ENCODE results near the gene PLD3. TPM values are rescaled to one million over a fixed set of nuclear protein-coding genes. Genes with fewer than 3 reads are reported as not detected.

Gene PLD3
- total RNA-seq, 2 experiments from 2014 or later, result 54.4 to 56.7 TPM

DNA sequence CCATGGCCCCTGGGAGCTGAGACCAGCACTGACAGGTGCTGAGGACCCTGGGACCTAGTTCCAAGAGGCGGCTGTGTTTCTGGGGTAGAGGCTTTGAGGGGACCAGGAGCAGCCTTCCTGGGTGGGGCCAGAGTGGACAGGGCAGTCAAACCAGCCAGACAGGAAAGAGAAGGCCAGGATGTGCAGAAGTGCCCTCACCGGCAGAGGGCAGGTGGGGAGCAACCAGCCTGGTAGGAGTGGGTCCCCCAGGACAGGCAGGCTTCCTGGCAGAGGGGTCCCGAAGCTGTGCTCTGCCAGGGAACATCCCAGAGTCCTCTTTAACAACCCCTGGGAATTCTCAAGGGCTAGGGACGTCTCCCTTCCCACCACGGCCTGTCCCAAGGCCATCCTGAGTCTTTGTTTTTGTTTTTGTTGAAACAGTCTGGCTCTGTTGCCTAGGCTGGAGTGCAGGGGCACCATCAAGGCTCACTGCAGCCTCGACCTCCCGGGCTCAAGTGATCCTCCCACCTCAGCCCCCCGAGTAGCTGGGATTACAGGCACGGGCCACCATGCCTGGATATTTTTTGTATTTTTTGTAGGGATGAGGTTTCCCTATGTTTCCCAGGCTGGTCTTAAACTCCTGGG is 44.5 kb downstream of the PLD3 start:
- H3K4me3 Mint-ChIP-seq, result no peak overlapping the region
- no peaks in the 10 kb centered on the region for H3K9me3 Mint-ChIP-seq
- CTCF ChIA-PET, result no interaction called here
- POLR2A ChIA-PET, result no interaction called here
- intact Hi-C loops (cut with micrococcal nuclease), result no loop called here
- H3K27ac Mint-ChIP-seq, result no peak overlapping the region
- DNase-seq (no peak), ATAC-seq (no peak)
- no peaks in the 10 kb centered on the region for H3K27me3 Mint-ChIP-seq
- H3K36me3 Mint-ChIP-seq (ENCODE audit: low read depth), result no peaks in the 10 kb centered on the region
- TF ChIP-seq, protein P1, sequence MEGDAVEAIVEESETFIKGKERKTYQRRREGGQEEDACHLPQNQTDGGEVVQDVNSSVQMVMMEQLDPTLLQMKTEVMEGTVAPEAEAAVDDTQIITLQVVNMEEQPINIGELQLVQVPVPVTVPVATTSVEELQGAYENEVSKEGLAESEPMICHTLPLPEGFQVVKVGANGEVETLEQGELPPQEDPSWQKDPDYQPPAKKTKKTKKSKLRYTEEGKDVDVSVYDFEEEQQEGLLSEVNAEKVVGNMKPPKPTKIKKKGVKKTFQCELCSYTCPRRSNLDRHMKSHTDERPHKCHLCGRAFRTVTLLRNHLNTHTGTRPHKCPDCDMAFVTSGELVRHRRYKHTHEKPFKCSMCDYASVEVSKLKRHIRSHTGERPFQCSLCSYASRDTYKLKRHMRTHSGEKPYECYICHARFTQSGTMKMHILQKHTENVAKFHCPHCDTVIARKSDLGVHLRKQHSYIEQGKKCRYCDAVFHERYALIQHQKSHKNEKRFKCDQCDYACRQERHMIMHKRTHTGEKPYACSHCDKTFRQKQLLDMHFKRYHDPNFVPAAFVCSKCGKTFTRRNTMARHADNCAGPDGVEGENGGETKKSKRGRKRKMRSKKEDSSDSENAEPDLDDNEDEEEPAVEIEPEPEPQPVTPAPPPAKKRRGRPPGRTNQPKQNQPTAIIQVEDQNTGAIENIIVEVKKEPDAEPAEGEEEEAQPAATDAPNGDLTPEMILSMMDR (IDR thresholded peaks at IDR 0.05), result no peak
- H3K4me1 Mint-ChIP-seq (ENCODE audit: low read depth), result no peaks in the 10 kb centered on the region

DNA sequence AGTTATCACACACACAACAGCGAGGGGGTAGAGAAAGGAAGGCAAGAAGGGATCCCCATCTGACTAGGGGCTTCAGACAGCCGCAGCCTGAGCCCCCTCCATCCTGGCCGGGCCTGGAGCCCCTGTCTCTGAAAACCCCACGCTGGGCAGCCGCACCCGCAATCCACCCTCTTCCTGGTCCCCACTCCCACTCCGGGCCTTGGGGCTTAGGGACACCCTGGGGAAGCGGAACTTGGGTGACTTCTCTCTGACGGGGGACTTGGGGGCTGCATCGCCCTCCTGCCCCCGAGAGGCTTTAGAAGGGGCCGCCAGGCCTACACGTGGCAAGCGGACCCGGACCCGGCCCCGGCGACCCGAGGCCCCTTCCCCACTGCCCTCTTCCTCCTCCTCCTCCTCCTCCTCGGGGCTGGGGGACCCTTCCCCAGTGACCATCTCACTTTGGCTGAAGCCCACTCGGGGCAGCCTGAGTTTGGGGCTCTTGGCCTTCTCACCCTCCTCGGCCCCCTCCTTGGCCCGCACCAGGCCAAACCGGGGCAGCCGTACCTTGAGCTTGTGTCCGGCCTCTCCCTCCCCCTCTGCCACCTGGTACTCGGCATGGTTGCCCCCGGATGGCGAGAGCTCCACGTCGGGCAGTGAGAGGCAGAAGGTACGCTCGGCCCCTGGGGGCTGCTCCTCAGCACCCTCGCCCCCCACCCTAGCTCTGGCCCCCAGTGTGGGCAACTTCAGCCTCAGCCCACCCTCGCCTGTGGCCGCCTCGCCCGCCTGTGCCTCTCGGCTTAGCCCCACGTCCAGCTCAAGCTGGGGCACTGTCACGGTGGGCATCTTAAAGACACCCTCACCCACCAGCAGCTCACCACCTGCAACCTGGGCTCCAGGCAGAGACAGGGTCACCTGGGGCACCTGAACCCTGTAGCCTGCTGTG is 45.7 kb downstream of the PLD3 start:
- Mint-ChIP-seq H3K27me3 (no peaks in the 10 kb centered on the region), H3K9me3 (no peaks in the 10 kb centered on the region), H3K36me3 (ENCODE audit: low read depth) (no peaks in the 10 kb centered on the region), H3K27ac (no peak overlapping the region), H3K4me3 (no peak overlapping the region), H3K4me1 (ENCODE audit: low read depth) (peaks cover 5% of the 10 kb centered on the region)
- intact Hi-C loops (cut with micrococcal nuclease), result no loop called here
- no peak for ATAC-seq
- DNase-seq, result no peak
- TF ChIP-seq, protein P1 (IDR thresholded peaks at IDR 0.05), result no peak
- ChIA-PET CTCF (interaction anchor here (1.0 kb wide), 1 partner anchor 70 kb away, joined by 3 read pairs; no protein-coding TSS in a partner anchor), POLR2A (interaction anchor here (1.0 kb wide), 1 partner anchor 27 kb away, joined by 3 read pairs; no protein-coding TSS in a partner anchor)

DNA sequence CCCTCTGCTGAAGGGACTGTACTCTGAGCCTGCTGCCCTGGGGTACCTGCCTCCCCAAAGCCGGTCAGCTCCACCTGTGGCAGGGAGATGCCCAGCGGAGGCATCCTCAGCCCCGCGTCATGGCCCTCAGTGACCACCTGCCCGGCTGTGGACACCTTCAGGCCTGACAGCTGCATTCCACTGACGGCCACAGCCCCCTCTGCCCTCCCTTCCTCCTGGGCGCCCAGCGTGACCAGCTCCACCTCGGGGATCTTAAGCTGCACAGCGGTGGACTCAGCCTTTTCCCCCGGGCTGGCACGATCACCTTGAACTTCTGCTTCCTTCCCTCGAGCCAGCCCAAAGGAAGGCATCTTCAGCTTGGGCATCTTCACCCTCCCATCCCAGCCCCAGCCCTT is 46.3 kb downstream of the PLD3 start:
- ChIA-PET CTCF (interaction anchor here (1.0 kb wide), 1 partner anchor 70 kb away, joined by 3 read pairs; no protein-coding TSS in a partner anchor), POLR2A (interaction anchor here (1.0 kb wide), 1 partner anchor 26 kb away, joined by 3 read pairs; no protein-coding TSS in a partner anchor)
- TF ChIP-seq, protein P1 (IDR thresholded peaks at IDR 0.05), result no peak
- Mint-ChIP-seq H3K27ac (no peak overlapping the region), H3K27me3 (no peaks in the 10 kb centered on the region), H3K4me1 (ENCODE audit: low read depth) (peaks cover 5% of the 10 kb centered on the region), H3K4me3 (no peak overlapping the region), H3K9me3 (no peaks in the 10 kb centered on the region), H3K36me3 (ENCODE audit: low read depth) (no peaks in the 10 kb centered on the region)
- ATAC-seq (no peak), DNase-seq (no peak)
- intact Hi-C loops (cut with micrococcal nuclease), result no loop called here

DNA sequence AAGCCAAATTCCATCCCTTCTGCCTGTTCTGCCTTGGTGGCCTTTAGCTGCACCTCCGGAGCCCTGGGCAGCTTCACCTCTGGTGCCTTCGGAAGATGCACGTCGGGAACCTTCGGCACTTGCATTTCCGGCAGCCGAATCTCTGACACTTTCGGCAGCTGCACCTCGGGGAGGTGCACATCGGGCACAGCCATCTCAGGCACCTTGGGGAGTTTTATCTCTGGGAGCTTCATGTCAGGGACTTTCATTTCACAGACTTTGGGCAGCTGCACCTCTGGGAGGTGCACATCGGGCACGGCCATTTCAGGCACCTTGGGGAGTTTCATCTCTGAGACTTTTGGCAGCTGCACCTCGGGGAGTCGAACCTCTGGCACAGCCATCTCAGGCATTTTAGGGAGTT is 47.5 kb downstream of the PLD3 start:
- CTCF ChIA-PET, result interaction anchor here (1.2 to 1.9 kb wide), 2 partner anchors 25 to 91 kb away, joined by 3 to 6 read pairs; no protein-coding TSS in a partner anchor
- H3K9me3 Mint-ChIP-seq, result no peaks in the 10 kb centered on the region
- POLR2A ChIA-PET, result interaction anchor here (0.6 to 1.0 kb wide), 2 partner anchors 31 to 827 kb away, joined by 3 to 4 read pairs; no protein-coding TSS in a partner anchor

More for the DNA sequence above, 47.5 kb downstream of the PLD3 start:
- Mint-ChIP-seq H3K27ac (no peak overlapping the region), H3K27me3 (no peaks in the 10 kb centered on the region), H3K4me3 (no peak overlapping the region), H3K36me3 (ENCODE audit: low read depth) (no peaks in the 10 kb centered on the region), H3K4me1 (ENCODE audit: low read depth) (peaks cover 5% of the 10 kb centered on the region)
- ATAC-seq, result no peak
- intact Hi-C loops (cut with micrococcal nuclease), result no loop called here
- TF ChIP-seq, protein P1 (IDR thresholded peaks at IDR 0.05), result no peak
- no peak for DNase-seq
